Activated naive CD4-positive, alpha-beta T cell treated with anti-CD3 and anti-CD28 coated beads for 36 hours (primary cell): ENCODE measurements around the gene ANKRD66. TPM values are rescaled to one million over a fixed set of nuclear protein-coding genes. Genes with fewer than 3 reads are reported as not detected.
"Not testable (repeated sequence)": the region's sequence is repeated elsewhere in the genome, so short reads cannot be mapped to it uniquely, and the experiment has no call there.

Source experiments
- CTCF ChIA-PET: fragments of 350-600 bp; sonication (Branson Sonifier 250); formaldehyde crosslinking; loops from one replicate; lab custom pipeline; 2021; ENCODE audit warnings: antibody characterized with exemption; lab: Charles Lee
- DNase-seq: peaks from one replicate; pipeline ENCODE4 v3.0.0-alpha.2; 2020
- H3K27ac Mint-ChIP-seq: one replicate; pipeline ENCODE4 v1.8.0; 2021; ENCODE audit warnings: mild to moderate bottlenecking, mixed read lengths
- H3K27me3 Mint-ChIP-seq: one replicate; pipeline ENCODE4 v1.8.0; 2021; ENCODE audit warnings: low read depth, mixed read lengths
- H3K36me3 Mint-ChIP-seq: one replicate; pipeline ENCODE4 v1.8.0; 2021; ENCODE audit warnings: low read depth, mixed read lengths
- H3K4me1 Mint-ChIP-seq: one replicate; pipeline ENCODE4 v1.8.0; 2021; ENCODE audit warnings: low read depth, mixed read lengths
- H3K4me3 Mint-ChIP-seq: one replicate; pipeline ENCODE4 v1.8.0; 2021; ENCODE audit warnings: mild to moderate bottlenecking, moderate library complexity, mixed read lengths
- H3K9me3 Mint-ChIP-seq: one replicate; pipeline ENCODE4 v1.8.0; 2021; ENCODE audit warnings: mixed read lengths
- intact Hi-C: fragments of 100-400 bp; cut with micrococcal nuclease; formaldehyde crosslinking; loops from one replicate; pipeline ENCODE4 v1.15.1; 2023
- total RNA-seq, 2 experiments: library from RNA; stranded (reverse); gene quantifications; one replicate each; pipeline ENCODE4 v1.2.3, GENCODE V29; 2021

ANKRD66 gene
- total RNA-seq, 2 experiments from 2014 or later = not detected

DNA sequence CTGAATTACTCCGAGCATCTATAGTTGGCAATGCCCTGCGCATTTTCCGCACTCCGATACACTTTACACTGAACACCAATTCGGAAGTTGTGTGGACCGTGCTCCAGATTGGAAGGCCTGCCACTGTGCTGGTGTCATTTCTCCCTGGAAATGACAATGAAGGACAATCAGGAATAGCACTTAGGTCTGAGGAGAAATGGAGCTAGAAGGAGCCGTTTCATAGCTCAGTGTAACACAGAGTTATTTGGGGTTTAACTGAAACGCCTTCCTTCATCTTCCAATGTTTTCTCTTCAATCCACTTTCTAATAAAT, 11.1 kb upstream of the ANKRD66 start:
- Mint-ChIP-seq H3K9me3 (no peaks in the 10 kb centered on the region), H3K27me3 (peaks cover 47% of the 10 kb centered on the region), H3K4me3 (no peak overlapping the region), H3K4me1 (peaks cover 9% of the 10 kb centered on the region), H3K27ac (no peak overlapping the region), H3K36me3 (no peaks in the 10 kb centered on the region)
- DNase-seq = no peak
- intact Hi-C loops = no loop called here
- CTCF ChIA-PET = interaction anchor here (1.1 kb wide), 1 partner anchor 114 kb away, joined by 5 read pairs; no protein-coding TSS in a partner anchor

DNA sequence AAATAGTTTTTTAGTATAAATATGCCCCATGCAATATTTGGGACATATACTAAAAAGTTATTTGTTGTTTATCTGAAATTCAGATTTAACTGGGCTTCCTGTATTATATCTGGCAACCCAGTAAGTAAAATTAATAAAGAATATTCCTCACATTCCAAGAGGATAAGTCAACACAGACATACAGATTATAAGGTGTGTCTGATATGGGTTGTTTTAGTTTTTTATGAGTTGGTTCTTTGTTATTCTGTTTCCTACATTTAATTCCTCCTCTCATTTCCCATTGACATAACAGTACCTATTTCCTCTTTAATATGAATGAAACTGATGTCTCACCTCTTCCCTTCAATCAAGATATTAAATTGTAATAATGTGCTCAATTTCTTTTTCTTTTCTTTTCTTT, 9.8 kb upstream of the ANKRD66 start:
- intact Hi-C loops = no loop called here
- H3K4me3 Mint-ChIP-seq = no peak overlapping the region
- H3K4me1 Mint-ChIP-seq = peaks cover 9% of the 10 kb centered on the region
- H3K27me3 Mint-ChIP-seq = peaks cover 45% of the 10 kb centered on the region
- H3K36me3 Mint-ChIP-seq = no peaks in the 10 kb centered on the region
- DNase-seq = no peak
- no peak overlapping the region for H3K27ac Mint-ChIP-seq
- CTCF ChIA-PET = no interaction called here
- H3K9me3 Mint-ChIP-seq = no peaks in the 10 kb centered on the region

DNA sequence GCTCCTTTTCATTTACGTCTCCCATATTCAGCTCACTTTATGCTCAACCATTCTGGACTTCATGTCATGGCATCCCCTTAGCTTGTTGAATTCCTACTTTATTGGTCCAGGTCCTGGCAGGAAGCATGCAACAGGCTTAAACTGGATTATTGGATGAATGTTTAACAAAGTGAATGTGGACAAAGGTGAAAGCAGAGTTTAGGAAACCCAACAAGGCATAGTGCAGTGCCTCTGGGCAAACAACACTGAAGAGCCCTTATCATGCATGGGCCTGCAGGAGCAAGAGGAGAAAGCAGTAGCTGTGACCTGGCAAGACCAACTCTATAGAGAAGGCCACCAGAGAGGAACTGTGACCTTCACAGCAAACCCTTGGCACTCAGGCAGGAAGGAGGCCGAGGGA, 5.3 kb upstream of the ANKRD66 start:
- CTCF ChIA-PET = no interaction called here
- intact Hi-C loops = no loop called here
- no peaks in the 10 kb centered on the region for H3K4me1 Mint-ChIP-seq
- H3K36me3 Mint-ChIP-seq = no peaks in the 10 kb centered on the region
- H3K4me3 Mint-ChIP-seq = no peak overlapping the region
- H3K9me3 Mint-ChIP-seq = no peaks in the 10 kb centered on the region
- peaks cover 25% of the 10 kb centered on the region for H3K27me3 Mint-ChIP-seq
- DNase-seq = no peak
- H3K27ac Mint-ChIP-seq = no peak overlapping the region

DNA sequence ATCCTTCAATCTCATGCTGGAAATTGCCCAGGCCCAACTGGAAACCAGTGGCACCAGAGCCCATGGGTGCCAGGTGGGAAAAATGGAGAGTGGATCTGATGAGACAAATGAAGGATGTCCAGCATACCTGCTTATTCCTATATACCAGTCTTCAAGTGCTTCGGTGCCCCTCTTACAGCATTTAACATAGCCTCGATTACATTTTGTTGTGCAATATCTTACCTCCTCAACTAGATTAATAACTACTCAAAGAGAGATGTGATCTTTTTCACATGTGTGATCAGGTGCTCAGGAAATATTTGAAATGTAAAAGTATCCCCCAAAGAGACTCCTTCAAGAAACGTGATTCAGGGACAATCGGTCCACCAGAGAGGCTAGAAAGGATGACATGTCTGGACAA, 4.8 kb upstream of the ANKRD66 start:
- no peaks in the 10 kb centered on the region for H3K4me1 Mint-ChIP-seq
- intact Hi-C loops = no loop called here
- CTCF ChIA-PET = no interaction called here
- no peak overlapping the region for H3K27ac Mint-ChIP-seq
- H3K36me3 Mint-ChIP-seq = no peaks in the 10 kb centered on the region
- peaks cover 23% of the 10 kb centered on the region for H3K27me3 Mint-ChIP-seq
- H3K9me3 Mint-ChIP-seq = no peaks in the 10 kb centered on the region
- H3K4me3 Mint-ChIP-seq = no peak overlapping the region
- DNase-seq = no peak

DNA sequence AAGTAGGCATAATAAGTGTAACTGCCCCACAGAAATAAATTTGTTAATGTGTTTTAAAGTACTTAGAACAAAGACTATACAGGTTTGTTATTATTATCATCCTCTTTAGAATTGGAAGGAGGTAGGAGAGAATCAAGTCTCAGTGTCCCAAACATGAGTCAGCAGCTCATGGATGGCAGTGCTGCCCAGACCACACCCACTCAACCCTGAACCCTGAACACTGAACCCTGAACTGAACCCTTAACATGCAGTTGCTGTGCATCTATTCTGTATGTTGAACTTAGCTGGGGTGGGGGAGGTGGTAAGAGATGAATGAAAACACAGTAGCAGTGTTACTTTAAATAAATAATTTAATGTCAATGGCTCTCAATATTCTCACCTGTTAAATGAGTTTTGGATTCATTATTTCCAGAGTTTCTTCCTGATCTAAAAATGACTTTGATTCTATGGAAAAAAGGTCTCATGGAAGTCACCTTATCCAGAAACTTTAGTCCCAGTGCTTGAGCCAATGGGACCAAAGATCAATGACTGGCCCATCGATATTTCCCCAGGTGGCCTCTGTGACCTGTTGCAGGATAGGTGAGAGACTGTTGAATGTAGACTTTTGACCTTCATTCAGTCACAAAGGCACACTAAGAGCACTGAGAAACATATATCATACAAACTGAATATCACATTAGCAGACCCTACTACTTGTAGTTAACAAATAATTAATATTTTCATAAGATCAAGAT, 3.1 kb upstream of the ANKRD66 start:
- no peaks in the 10 kb centered on the region for H3K36me3 Mint-ChIP-seq
- no peaks in the 10 kb centered on the region for H3K9me3 Mint-ChIP-seq
- intact Hi-C loops = no loop called here
- H3K27me3 Mint-ChIP-seq = peaks cover 13% of the 10 kb centered on the region
- no peak overlapping the region for H3K4me3 Mint-ChIP-seq
- DNase-seq = no peak
- CTCF ChIA-PET = no interaction called here
- H3K27ac Mint-ChIP-seq = no peak overlapping the region
- H3K4me1 Mint-ChIP-seq = no peaks in the 10 kb centered on the region

DNA sequence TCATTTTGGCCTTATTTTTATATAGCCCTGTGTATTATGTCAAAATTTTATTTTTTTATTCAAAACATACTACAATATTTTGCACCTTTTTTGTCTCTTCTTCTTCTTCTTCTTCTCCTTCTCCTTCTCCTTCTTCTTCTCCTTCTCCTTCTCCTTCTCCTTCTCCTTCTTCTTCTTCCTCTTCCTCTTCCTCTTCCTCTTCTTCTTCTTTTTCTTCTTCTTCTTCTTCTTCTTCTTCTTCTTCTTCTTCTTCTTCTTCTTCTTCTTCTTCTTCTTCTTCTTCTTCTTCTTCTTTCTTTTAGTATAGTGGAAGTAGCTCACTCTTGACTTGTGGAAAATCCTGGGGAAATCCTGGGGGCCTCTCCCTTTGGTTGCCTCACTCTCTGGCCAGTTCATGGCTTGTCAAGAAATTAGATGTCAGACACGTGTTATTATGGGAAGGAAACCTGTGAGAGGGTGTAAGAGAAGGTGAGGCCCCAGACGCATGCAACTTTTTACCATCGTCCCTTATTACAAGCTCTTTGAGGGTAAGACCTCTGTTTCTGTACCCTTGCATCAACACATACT, 2.5 kb upstream of the ANKRD66 start:
- H3K9me3 Mint-ChIP-seq, H3K27ac Mint-ChIP-seq, intact Hi-C loops, DNase-seq, H3K4me3 Mint-ChIP-seq, H3K4me1 Mint-ChIP-seq, CTCF ChIA-PET, H3K36me3 Mint-ChIP-seq: not testable (repeated sequence)
- peaks cover 16% of the 10 kb centered on the region for H3K27me3 Mint-ChIP-seq

DNA sequence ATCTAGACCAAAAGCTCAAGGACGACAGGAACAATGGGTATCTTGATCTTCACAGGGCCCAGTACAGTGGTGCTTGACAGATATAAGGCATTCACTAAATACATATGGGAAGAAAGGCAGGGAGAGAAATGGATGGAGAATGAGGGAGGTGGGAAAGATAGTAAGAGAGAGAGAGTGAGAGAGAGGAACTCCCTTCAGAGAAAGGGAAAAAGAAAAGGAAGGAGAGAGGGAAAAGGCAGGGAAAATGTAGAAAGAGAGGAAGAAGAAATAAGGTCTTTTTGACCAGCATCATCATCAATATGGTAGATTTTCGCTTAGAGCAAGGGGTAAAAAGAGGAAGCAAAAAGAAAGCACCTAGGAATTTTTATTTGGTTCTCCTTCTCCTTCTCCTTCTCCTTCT, 760 bp upstream of the ANKRD66 start:
- intact Hi-C loops = no loop called here
- DNase-seq = no peak
- Mint-ChIP-seq H3K4me3 (no peak overlapping the region), H3K9me3 (no peaks in the 10 kb centered on the region), H3K27me3 (peaks cover 16% of the 10 kb centered on the region), H3K4me1 (no peaks in the 10 kb centered on the region), H3K27ac (no peak overlapping the region), H3K36me3 (no peaks in the 10 kb centered on the region)
- CTCF ChIA-PET = no interaction called here

DNA sequence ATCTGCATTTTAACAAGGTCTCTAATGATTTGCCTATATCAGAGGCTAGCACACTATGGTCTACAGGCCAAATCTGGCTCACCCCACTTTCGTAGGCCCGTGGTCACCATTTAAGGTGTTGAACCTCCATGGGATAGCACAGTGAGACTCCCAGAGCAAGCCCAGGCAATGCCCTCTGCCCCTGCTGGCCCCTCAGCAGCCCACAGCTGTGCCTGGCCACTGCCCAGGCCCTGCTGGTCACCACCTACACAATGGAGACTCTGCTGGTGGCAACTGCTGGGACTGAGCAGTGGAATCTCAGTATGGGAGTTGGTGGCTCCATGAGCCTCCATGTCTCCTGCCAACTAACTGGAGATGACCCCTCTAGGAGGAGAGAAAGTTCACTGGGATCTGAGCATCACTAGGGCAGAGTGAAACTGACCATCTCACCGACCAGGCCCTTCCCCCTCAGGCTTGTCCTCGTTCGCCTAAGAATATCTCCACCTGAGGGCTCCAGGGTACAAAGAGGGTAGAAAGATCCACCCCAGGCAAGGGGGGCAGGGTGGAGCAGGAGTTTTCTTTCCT, 2.3 kb downstream of the ANKRD66 start:
- H3K9me3 Mint-ChIP-seq = no peaks in the 10 kb centered on the region
- CTCF ChIA-PET = no interaction called here
- H3K4me1 Mint-ChIP-seq = no peaks in the 10 kb centered on the region
- no peak overlapping the region for H3K27ac Mint-ChIP-seq
- H3K27me3 Mint-ChIP-seq = peaks cover 15% of the 10 kb centered on the region
- no peak overlapping the region for H3K4me3 Mint-ChIP-seq
- no peaks in the 10 kb centered on the region for H3K36me3 Mint-ChIP-seq
- no peak for DNase-seq
- intact Hi-C loops = no loop called here

DNA sequence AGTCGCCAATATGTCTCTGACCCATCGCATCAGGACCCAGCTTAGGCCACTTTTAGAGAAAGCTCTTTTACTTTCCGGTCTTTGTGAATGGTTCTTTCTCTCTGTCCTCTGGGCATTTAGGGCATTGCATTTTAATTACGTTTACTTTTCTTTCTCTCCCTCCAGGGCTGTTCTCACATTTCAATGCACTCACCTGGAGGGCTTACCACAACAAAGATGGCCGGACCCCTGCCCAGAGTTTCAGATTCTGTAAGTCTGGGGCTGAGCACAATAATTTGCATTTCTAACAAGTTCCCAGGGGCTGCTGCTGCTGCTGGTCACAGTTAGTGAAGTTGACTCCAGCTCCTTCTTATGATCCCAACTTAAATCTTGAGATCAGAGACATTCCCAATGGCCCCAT, 3.0 kb downstream of the ANKRD66 start:
- intact Hi-C loops = no loop called here
- no peak for DNase-seq
- Mint-ChIP-seq H3K36me3 (no peaks in the 10 kb centered on the region), H3K4me3 (no peak overlapping the region), H3K9me3 (no peaks in the 10 kb centered on the region), H3K4me1 (no peaks in the 10 kb centered on the region), H3K27me3 (peaks cover 15% of the 10 kb centered on the region), H3K27ac (no peak overlapping the region)
- CTCF ChIA-PET = no interaction called here

DNA sequence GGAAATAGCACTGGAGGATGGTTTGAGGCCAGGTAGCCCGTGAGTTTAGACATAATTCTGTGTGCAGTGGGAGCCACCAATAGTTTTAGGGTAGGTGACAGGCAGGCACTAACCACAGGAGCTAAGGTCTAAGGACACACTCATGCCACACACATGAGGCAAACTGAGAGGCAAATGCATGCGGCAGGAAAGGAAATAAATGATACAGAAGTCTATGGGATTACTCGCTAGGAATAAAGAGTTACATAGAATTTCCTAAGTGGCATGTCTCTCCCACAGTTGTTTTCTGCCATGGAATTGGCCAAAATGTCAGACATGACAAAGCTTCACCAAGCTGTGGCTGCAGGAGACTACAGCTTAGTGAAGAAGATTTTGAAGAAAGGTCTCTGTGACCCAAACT, 4.9 kb downstream of the ANKRD66 start:
- CTCF ChIA-PET = interaction anchor here (0.7 kb wide), 1 partner anchor 56 kb away, joined by 3 read pairs; no protein-coding TSS in a partner anchor

DNA sequence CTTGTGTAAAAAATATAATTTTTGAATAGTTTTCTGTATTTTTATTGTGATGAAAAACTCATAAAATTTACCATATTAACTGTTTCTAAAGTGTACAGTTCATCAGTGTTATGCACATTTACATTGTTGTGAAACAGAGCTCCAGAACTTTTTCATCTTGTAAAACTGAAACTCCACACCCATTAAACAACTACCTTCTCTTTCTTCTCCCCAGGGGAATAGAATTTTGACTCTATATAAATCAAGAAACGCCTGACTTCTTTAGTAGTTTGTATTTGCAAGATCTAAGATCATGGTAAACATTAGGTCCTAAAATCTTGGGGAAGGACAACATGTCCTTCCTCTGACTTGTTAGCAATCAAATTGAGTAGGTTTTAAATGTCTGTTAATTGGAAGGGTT, 9.1 kb downstream of the ANKRD66 start:
- CTCF ChIA-PET = no interaction called here
- Mint-ChIP-seq H3K27ac (no peak overlapping the region), H3K27me3 (peaks cover 2% of the 10 kb centered on the region), H3K36me3 (no peaks in the 10 kb centered on the region), H3K9me3 (no peaks in the 10 kb centered on the region), H3K4me3 (no peak overlapping the region), H3K4me1 (no peaks in the 10 kb centered on the region)
- intact Hi-C loops = no loop called here
- DNase-seq = no peak

More for the DNA sequence above, 4.9 kb downstream of the ANKRD66 start:
- no peaks in the 10 kb centered on the region for H3K4me1 Mint-ChIP-seq
- no peaks in the 10 kb centered on the region for H3K9me3 Mint-ChIP-seq
- peaks cover 6% of the 10 kb centered on the region for H3K27me3 Mint-ChIP-seq
- intact Hi-C loops = no loop called here
- H3K4me3 Mint-ChIP-seq = no peak overlapping the region
- DNase-seq = no peak
- H3K27ac Mint-ChIP-seq = no peak overlapping the region
- no peaks in the 10 kb centered on the region for H3K36me3 Mint-ChIP-seq

DNA sequence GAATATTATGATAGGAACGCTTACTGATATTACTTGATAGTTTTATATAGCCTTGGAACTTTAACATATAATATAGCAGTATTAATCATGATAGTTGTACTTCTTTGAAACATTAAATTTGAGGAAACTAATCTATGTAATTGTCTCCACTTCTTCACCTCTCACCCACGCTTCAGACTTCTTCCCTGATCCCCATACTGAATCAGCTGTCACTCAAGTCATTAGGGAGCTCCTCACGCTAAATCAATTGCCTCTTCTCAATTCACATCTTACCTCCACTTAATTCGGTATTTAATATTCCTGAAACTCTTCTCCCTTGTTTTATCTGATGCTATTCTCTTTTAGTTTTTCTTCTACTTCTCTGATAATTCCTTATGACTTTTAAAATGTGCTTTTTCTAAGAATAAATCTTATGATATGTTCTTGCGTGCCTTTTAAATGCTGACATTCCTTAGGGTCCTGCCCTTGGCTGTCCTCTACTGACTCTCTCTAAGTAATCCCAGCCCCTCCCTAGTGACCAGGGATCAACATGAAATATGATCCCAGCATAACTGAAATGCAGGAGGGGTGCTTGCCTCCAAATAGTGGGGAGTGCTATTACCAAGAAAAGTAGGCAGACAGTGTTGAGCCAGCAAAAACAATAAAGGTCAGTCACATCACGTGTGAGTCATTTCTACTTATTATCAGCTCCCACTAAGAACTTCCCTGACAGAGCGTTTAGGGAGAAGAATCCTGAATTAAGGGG, 9.9 kb downstream of the ANKRD66 start:
- no peaks in the 10 kb centered on the region for H3K4me1 Mint-ChIP-seq
- H3K27me3 Mint-ChIP-seq = peaks cover 5% of the 10 kb centered on the region
- H3K9me3 Mint-ChIP-seq = no peaks in the 10 kb centered on the region
- no peaks in the 10 kb centered on the region for H3K36me3 Mint-ChIP-seq
- intact Hi-C loops = no loop called here
- DNase-seq = no peak
- CTCF ChIA-PET = no interaction called here
- no peak overlapping the region for H3K4me3 Mint-ChIP-seq
- no peak overlapping the region for H3K27ac Mint-ChIP-seq
